Muscle of back (tissue), 10 donors: ENCODE results near the gene CSPG5. TPM values are rescaled to one million over a fixed set of nuclear protein-coding genes. Genes with fewer than 3 reads are reported as not detected.

Source experiments
- polyA plus RNA-seq, 10 donors: library from polyadenylated mRNA; unstranded; fragments of 120-200 nt; gene quantifications; one replicate each; pipeline ENCODE4 v1.2.1, GENCODE V29; 2013; ENCODE audit not compliant: insufficient read length in 10 of 10

The CSPG5 gene
- polyA plus RNA-seq, 10 donors = 0.79 to 1.8 (median 1.3) TPM

Other genes with a start within 250 kb of the CSPG5 start
- gene PTPN23, start 197.8 kb downstream of the CSPG5 start, polyA plus RNA-seq = 10 to 100 TPM; 18.2 to 25.5 (median 21.3) TPM
- gene SCAP, start 102.9 kb downstream of the CSPG5 start, polyA plus RNA-seq = 10 to 100 TPM; 36.8 to 59.3 (median 44.6) TPM
- 10 to 100 TPM; 22.2 to 31.2 (median 26.4) TPM for gene ELP6, start 65.2 kb downstream of the CSPG5 start, polyA plus RNA-seq
- 10 to 100 TPM; 46.5 to 78.4 (median 58.4) TPM for gene SMARCC1, start 203.0 kb upstream of the CSPG5 start, polyA plus RNA-seq
- 10 to 100 TPM; 32.6 to 43.7 (median 38.0) TPM for gene DHX30, start 224.3 kb upstream of the CSPG5 start, polyA plus RNA-seq